Measurements from ENCODE around the gene CISTR.

CISTR gene

DNA sequence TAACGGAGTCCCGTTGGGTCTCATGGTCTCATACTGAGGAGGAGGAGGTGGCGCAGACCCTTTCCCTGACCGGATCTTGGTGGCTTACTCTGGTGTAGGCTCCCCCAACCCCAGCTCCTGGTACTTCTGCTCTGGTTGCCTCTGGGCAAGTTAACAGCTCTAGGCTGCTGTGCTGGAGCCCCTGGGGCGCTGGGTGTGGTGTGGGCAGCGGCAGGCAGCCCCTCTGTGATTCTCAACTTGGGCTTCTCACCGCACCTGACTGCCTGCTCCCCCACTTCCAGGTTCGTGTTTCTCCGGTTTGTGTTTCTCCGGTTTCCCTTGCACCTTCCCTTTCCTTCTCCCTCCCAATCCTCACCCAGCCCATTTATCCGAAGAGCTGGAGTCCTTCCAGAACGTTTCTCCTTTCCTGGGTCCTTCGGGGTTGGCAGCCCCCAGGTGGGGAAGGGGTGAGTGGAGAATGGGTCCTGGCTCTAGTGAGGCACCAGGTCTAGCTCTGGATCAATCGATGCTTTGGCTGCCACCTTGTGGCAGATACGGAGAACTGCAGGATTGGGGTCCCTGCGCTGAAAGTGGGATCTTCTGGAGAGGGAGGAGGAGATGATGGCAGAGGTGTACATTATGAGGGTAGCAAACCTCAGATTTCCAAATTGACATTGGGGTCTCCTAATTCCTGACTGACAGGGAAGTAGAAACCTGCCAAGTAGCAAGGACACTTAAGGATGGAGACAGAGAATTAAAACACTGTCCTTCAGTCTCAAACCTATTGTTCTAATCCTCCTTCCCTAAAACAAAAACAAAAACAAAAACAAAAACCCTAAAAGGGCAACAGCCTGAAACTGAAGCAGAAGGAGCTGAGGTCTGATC, 8.3 kb downstream of the CISTR start:
- peak; percentile 77 for TF ChIP-seq CTCF (IDR thresholded peaks at IDR 0.05; ENCODE audit: extremely low read depth, missing control alignments)

DNA sequence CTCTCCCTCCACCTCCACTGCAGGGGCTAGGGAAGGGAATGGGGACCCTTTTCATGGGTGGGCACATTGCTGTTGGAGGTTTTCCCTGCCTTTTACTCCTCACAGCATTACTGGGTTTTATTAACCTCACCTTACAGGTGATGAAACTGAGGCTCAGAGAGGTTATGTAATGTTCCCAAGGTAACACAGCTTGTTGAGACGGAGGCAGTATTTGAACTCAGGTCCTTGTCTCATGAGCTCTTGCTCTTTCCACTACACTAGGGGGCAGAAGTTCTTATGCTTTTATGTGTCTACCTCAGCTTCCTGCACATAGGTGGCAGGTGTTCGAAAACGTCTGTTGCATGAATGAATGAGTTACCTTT, 11.7 kb downstream of the CISTR start:
- TF ChIP-seq CTCF (IDR thresholded peaks at IDR 0.05; ENCODE audit: extremely low read depth, missing control alignments), result no peak
- DNase-seq (ENCODE audit: low spot score), result no peak

More for the DNA sequence above, 8.3 kb downstream of the CISTR start:
- DNase-seq (ENCODE audit: low spot score), result peak; percentile 83

DNA sequence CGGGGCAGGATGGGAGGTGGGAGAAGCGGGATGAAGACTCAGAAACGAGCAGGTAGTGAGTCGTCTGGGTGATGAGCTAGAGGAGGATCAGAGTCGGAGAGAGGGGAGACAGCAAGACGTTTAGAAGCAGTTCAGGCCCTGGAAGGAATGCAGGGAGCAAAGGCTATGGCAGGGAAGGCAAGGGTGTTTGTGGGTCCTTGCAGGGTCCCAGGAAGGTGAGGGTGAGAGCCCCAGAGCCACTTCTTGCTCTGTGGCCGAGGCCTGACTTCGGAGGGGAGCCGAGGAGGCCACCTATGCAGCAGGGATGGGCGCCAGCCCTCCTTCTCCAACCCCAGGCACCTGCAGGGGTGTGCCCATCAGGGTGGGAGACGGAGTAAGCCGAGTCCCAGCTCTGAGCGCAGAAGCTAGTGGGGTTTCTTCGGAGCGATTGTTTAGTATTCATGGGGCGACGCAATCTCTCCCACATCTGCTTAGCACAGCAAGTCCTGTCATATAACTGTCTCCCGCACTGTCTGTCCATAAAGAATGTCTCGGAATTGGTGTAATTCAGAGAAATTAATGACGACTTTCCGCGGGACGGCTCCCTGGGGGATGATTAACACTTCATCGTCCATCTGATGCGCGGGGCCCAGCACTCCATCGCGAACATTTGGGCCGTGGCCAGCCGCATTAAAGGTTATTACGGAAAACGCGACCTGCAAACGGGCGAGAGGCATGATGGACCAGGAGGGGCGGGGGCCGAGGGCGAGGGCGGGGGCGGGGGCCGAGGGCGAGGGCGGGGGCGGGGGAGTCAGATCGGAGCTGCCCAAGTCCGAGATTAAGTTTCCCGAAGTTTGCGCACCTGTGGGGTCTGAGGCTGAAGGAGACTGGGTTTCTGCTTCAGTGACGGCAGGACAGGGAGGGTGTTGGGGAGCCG, 12.3 kb downstream of the CISTR start:
- DNase-seq (ENCODE audit: low spot score), result no peak
- no peak for TF ChIP-seq CTCF (IDR thresholded peaks at IDR 0.05; ENCODE audit: extremely low read depth, missing control alignments)

GRCh38 chr12:53738406-53739213, 13.2 kb downstream of the CISTR start:
- no peak for TF ChIP-seq CTCF (IDR thresholded peaks at IDR 0.05; ENCODE audit: extremely low read depth, missing control alignments)
- no peak for DNase-seq (ENCODE audit: low spot score)

DNA sequence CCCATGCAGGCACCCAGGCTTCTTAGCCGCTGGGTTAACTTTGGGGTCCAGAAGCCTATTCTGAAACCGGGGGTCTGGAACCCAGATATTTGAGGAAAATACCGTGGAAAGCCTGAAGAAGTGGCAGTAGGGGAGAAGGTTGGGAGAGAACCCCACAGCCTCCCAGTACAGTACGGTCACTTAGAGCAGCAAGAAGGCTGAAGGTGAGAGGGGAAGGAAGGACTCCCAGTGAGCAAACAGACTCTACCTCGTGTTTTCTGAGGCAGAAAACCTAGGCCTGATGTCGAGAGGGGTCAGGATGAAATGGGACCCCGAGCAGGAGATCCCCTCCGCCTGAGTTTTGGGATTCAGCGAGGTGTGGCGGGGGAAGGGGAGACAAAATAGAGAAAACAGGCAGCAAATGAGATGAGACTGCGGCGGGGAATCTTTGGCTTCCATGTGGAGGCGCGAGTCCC, 13.8 kb downstream of the CISTR start:
- TF ChIP-seq CTCF (IDR thresholded peaks at IDR 0.05; ENCODE audit: extremely low read depth, missing control alignments), result no peak
- DNase-seq (ENCODE audit: low spot score), result no peak

DNA sequence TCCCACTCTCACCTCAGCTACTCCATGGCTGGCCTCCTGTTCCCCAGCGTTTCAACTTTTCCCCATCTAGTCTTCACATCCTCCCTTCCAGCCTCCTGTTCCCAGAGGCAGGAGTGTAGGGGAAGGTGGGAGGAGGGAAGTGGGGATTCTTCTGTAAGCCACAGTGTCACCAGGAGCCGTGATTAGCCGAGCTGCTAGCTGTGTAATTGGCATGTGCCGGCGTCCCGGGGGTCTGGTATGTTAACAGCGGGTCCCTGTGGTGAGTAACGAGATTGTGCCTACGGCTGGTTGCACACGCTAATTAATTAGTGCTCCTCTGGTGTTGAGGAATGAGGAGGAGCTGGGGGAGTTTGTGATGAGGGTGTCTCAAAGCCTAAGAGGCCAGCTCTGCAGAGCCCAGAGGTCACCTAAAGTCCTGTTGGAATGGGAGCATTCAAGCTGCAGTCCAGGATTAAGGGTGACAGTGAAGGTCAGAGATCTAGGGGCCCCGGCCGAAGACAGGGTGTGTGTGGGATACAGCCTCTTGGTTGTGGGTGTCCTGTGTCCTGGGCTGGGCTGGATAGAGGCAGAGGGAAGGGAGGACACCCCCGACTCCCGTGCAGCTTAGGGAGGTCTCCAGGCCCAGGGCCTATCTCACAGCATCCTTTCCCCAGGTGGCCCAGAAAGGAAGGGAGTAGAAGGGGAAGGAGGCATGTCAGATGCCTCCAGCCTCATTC, 14.5 kb downstream of the CISTR start:
- TF ChIP-seq CTCF (IDR thresholded peaks at IDR 0.05; ENCODE audit: extremely low read depth, missing control alignments), result no peak
- no peak for DNase-seq (ENCODE audit: low spot score)
